ENCODE data around the gene PIP5K1C. TPM values are rescaled to one million over a fixed set of nuclear protein-coding genes. Genes with fewer than 3 reads are reported as not detected.

PIP5K1C gene
- total and polyA plus RNA-seq, 9 of the 15 experiments (the other 6 are each of a cell fraction or from before 2014, with no cell fraction given): 0.38 to 22.1 (median 4.1) TPM

DNA sequence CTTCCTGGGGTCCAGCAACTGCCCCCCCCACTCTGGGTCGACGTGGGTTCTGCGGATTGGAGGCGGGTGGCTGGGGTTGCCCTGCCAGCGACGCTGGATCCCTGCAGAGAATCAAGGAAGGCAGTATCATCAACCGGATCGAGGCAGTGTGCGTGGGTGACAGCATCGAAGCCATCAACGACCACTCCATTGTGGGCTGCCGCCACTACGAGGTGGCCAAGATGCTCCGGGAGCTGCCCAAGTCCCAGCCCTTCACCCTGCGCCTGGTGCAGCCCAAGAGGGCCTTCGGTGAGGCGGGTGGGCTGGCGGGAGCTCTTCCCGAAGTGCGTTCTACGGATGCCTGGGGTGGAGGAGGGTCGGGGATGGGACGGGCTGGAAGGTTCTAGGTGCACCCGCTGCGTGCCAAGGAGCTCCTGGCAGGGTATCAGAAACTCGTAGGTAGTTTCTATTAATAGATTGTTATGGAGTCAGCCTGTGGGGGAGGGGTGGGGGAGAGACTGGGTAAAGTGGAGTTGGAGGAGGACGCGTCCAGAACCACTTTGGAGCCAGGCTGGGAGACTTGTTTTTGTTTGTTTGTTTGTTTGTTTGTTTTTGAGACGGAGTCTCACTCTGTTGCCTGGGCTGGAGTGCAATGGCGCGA lies 113.4 kb downstream of the PIP5K1C start:
- Histone ChIP-seq H3K9me1 (ENCODE audit: control insufficient read depth, insufficient read depth, low read length) (no peaks in the 10 kb centered on the region), H3K27ac (ENCODE audit: extremely low read depth, low read depth, low read length) (no peak overlapping the region), H3K9ac (ENCODE audit: insufficient read depth in 1 of 2, low read depth in 2 of 2, low read length in 2 of 2) (0 out of 4 replicates have a peak overlapping the region, but pooled peaks of 1 of the 2 experiments have one; percentile 20), H4K20me1 (replicated peaks; ENCODE audit: control insufficient read depth, insufficient read depth, low read length) (no peaks in the 10 kb centered on the region), H3K4me1 (replicated peaks in 1 of 2; ENCODE audit: control insufficient read depth in 2 of 2, insufficient read depth in 2 of 2, low read length in 2 of 2) (peaks cover 0 to 26% of the 10 kb centered on the region in 2 experiments; a peak in 2 of 5 replicates), H3K79me2 (ENCODE audit: control insufficient read depth, insufficient read depth, low read length) (no peaks in the 10 kb centered on the region), H3K27me3 (ENCODE audit: control insufficient read depth in 2 of 2, insufficient read depth in 2 of 2, low read length in 2 of 2) (no peaks in the 10 kb centered on the region), H3K36me3 (ENCODE audit: control insufficient read depth, insufficient read depth, low read length) (no peaks in the 10 kb centered on the region), H3K4me3 (no peak overlapping the region), H3K9me3 (replicated peaks; ENCODE audit: control insufficient read depth, insufficient read depth, low read depth, low read length) (peaks cover 10% of the 10 kb centered on the region; the same call in 1 of the 2 replicates), H2AFZ (ENCODE audit: low read depth, low read length) (no peak overlapping the region), H3K4me2 (ENCODE audit: insufficient read depth, low read length) (no peak overlapping the region)
- no peak for DNase-seq (ENCODE audit: extremely low read depth in 1 of 4, low spot score in 3 of 4)
- CTCF ChIA-PET (ENCODE audit: low intra/inter-chr PET ratio): interaction anchor here (0.6 kb wide), 2 partner anchors 46 to 119 kb away, joined by 3 read pairs; no protein-coding TSS in a partner anchor
- TF ChIP-seq CBX3 (IDR thresholded peaks at IDR 0.05; ENCODE audit: borderline replicate concordance in 1 of 2, low read length in 2 of 2): no peak
- TF ChIP-seq FOXP1 (CRISPR knock-in tag; IDR thresholded peaks at IDR 0.05): no peak
- TF ChIP-seq, protein P1, sequence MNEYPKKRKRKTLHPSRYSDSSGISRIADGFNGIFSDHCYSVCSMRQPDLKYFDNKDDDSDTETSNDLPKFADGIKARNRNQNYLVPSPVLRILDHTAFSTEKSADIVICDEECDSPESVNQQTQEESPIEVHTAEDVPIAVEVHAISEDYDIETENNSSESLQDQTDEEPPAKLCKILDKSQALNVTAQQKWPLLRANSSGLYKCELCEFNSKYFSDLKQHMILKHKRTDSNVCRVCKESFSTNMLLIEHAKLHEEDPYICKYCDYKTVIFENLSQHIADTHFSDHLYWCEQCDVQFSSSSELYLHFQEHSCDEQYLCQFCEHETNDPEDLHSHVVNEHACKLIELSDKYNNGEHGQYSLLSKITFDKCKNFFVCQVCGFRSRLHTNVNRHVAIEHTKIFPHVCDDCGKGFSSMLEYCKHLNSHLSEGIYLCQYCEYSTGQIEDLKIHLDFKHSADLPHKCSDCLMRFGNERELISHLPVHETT (CRISPR knock-in tag; conservative IDR thresholded peaks at IDR 0.05 in 1 of 2, IDR thresholded peaks at IDR 0.05 in 1 of 2): 0 out of 4 replicates have a peak, but pooled peaks of 1 of the 2 experiments have one; percentile 6
- TF ChIP-seq, protein P2, sequence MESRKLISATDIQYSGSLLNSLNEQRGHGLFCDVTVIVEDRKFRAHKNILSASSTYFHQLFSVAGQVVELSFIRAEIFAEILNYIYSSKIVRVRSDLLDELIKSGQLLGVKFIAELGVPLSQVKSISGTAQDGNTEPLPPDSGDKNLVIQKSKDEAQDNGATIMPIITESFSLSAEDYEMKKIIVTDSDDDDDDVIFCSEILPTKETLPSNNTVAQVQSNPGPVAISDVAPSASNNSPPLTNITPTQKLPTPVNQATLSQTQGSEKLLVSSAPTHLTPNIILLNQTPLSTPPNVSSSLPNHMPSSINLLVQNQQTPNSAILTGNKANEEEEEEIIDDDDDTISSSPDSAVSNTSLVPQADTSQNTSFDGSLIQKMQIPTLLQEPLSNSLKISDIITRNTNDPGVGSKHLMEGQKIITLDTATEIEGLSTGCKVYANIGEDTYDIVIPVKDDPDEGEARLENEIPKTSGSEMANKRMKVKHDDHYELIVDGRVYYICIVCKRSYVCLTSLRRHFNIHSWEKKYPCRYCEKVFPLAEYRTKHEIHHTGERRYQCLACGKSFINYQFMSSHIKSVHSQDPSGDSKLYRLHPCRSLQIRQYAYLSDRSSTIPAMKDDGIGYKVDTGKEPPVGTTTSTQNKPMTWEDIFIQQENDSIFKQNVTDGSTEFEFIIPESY (CRISPR knock-in tag; IDR thresholded peaks at IDR 0.05): peak; percentile 67
- TF ChIP-seq POLR2A (conservative IDR thresholded peaks at IDR 0.05): no peak
- TF ChIP-seq CBX8 (IDR thresholded peaks at IDR 0.05; ENCODE audit: borderline replicate concordance, extremely low read depth, low read depth, low read length, poor library complexity, severe bottlenecking): no peak
- TF ChIP-seq CBX1 (IDR thresholded peaks at IDR 0.05; ENCODE audit: low read depth): no peak
- TF ChIP-seq MEF2A (IDR thresholded peaks at IDR 0.05; ENCODE audit: control insufficient read depth, low read depth, low read length): peak; percentile 34; the same call in 1 of the 2 replicates
- no peak for TF ChIP-seq POLR2AphosphoS2 (IDR thresholded peaks at IDR 0.05; ENCODE audit: low read length)
- no peak for TF ChIP-seq TAF7 (tag; IDR thresholded peaks at IDR 0.05)
- TF ChIP-seq GABPB1 (CRISPR knock-in tag; IDR thresholded peaks at IDR 0.05): no peak
- POLR2A ChIA-PET: interaction anchor here (0.7 to 1.3 kb wide), 2 partner anchors 10 to 1740 kb away, joined by 3 read pairs; no protein-coding TSS in a partner anchor
- no TSS peak for BruUV-seq (replicated peaks)
- intact Hi-C loops (cut with micrococcal nuclease): loop anchor here (1.0 kb wide), 1 partner anchor 31 kb away; no protein-coding TSS in a partner anchor
- 81% methylated on average over 14 of the region's 31 CpGs for WGBS (ENCODE audit: insufficient coverage, low coverage, missing lambda C conversion rate)
- FAIRE-seq: no peak
- no peak for ATAC-seq
- in situ Hi-C loops (cut with MboI): no loop called here
